Stomach (tissue), 4 donors: ENCODE results near the gene LAMTOR1.

ENCODE experiments used
- POLR2A ChIP-seq, 4 donors: fragments of 450-650 bp; IDR thresholded peaks; one replicate each; pipeline ENCODE4 v1.6.1; 2016; ENCODE audit warnings: antibody characterized with exemption in 4 of 4, control low read depth in 2 of 4, mild to moderate bottlenecking in 1 of 4, moderate library complexity in 1 of 4
- TF ChIP-seq, protein P1 (sequence below), 7 experiments: fragments of 450-650 bp in 4 of 7; fragments of 200-600 bp in 3 of 7; sonication (generic) in 3 of 7; IDR thresholded peaks; one replicate each; pipeline ENCODE4 v1.5.1; 2016 to 2019; ENCODE audit warnings: antibody characterized with exemption in 7 of 7, control low read depth in 2 of 7, mild to moderate bottlenecking in 1 of 7

DNA sequence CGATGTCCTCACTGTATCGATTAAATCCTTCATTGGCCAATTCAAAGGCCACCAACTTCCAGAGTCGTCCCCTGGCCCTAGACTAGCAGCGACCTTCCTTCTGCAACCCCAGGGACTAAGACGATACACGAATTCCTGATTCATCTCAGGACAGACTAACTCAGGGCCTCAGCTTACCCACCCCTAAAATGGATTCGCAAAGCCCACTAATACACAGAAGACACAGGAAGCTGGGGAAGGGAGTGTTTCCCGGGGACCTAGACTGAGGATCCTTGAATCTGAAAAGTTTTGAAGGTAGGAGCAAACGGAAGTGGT is 509 bp downstream of the LAMTOR1 start:
- TF ChIP-seq, protein P1, sequence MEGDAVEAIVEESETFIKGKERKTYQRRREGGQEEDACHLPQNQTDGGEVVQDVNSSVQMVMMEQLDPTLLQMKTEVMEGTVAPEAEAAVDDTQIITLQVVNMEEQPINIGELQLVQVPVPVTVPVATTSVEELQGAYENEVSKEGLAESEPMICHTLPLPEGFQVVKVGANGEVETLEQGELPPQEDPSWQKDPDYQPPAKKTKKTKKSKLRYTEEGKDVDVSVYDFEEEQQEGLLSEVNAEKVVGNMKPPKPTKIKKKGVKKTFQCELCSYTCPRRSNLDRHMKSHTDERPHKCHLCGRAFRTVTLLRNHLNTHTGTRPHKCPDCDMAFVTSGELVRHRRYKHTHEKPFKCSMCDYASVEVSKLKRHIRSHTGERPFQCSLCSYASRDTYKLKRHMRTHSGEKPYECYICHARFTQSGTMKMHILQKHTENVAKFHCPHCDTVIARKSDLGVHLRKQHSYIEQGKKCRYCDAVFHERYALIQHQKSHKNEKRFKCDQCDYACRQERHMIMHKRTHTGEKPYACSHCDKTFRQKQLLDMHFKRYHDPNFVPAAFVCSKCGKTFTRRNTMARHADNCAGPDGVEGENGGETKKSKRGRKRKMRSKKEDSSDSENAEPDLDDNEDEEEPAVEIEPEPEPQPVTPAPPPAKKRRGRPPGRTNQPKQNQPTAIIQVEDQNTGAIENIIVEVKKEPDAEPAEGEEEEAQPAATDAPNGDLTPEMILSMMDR (IDR thresholded peaks at IDR 0.05), result no peak
- TF ChIP-seq POLR2A (IDR thresholded peaks at IDR 0.05), result no peak
